ENCODE results near the gene CACNB3.

Gene CACNB3

GRCh38 chr12:48817873-48818830 is at the start of gene CACNB3:
CACNB3 (plus strand) TSS chr12:48818496; CDS start chr12:48818930, 434 bp downstream.
- peak; percentile 56 for DNase-seq (ENCODE audit: low read depth)

- no peak for DNase-seq (ENCODE audit: low read depth)
Observed at GRCh38 chr12:48768736-48769135, 49.6 kb upstream of the CACNB3 start.

DNA sequence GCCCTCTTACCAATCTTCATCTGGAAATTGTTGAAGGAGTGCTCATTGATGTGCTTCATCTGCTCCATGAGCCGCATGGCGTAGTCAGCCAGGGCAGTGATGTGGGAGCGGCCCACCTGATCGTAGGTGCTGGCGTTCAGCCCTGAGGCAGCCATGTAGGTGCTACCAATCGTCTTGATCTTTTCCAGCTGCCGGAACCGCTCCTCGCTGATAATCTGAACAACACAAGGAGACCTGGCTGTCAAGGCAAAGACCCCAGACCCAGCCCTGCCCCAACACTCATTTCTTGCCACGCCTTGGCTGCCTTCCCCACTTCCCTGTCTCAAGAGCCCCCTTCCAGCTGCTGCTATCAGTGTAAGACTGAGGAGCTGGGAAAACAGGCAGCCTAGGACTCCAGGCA is 47.5 kb upstream of the CACNB3 start:
- DNase-seq (ENCODE audit: low read depth), result no peak

GRCh38 chr12:48771588-48772112 is 46.6 kb upstream of the CACNB3 start:
- DNase-seq (ENCODE audit: low read depth), result no peak

GRCh38 chr12:48773686-48774085 is 44.6 kb upstream of the CACNB3 start:
- no peak for DNase-seq (ENCODE audit: low read depth)

- DNase-seq (ENCODE audit: low read depth), result no peak
Observed at GRCh38 chr12:48774516-48774915, 43.8 kb upstream of the CACNB3 start.

- DNase-seq (ENCODE audit: low read depth), result no peak
Observed at GRCh38 chr12:48775299-48775698, 43.0 kb upstream of the CACNB3 start.

DNA sequence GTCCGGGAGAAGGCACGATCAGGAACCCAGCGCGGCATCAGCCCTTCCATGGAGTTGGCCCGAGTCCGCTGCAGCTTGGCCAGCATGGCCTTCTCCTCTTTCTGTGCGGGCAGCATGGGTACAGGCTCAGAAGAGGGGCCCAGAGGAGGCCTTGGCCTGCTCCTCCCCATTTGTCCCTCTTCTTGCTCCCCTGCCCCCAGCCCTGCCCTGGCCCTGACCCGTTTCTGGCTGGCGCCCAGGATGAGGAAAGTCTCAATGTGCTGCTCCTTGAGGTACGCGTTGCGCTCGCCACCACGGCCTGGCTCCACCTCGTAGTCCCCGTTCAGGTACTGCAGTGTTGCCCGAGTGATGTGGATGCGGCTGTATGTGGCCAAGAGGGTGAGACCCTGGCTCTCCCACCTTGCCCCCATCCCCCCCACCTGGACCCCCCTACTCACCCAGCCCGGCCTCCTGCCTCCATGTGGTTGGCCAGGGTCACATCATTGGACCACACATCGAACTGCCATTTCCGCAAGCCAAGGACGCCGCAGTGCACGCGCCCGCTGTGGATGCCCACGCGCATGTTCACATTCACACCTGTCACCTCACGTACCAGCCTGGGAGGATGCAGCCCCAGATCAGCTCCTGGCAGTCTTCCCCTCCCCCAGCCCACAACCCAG is 42.2 kb upstream of the CACNB3 start:
- no peak for DNase-seq (ENCODE audit: low read depth)

DNA sequence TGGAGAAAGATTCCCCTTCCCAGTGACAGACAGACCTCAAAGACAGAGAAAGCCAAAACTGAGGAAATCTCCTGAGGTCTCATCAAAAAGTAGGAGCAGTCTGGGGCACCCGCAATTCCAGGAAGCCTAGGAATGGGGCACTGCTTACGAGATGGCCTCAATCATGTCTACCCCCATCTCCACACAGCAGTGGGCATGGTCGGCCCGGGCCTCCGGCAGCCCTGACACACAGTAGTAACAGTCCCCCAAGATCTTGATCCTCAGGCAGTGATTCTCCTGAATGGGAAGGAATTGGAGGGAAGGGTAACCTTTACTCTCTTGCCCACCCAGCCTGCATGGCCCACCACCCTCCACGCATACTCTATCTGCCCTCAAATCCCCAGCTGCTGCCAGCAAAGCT is 41.3 kb upstream of the CACNB3 start:
- DNase-seq (ENCODE audit: low read depth), result no peak

DNA sequence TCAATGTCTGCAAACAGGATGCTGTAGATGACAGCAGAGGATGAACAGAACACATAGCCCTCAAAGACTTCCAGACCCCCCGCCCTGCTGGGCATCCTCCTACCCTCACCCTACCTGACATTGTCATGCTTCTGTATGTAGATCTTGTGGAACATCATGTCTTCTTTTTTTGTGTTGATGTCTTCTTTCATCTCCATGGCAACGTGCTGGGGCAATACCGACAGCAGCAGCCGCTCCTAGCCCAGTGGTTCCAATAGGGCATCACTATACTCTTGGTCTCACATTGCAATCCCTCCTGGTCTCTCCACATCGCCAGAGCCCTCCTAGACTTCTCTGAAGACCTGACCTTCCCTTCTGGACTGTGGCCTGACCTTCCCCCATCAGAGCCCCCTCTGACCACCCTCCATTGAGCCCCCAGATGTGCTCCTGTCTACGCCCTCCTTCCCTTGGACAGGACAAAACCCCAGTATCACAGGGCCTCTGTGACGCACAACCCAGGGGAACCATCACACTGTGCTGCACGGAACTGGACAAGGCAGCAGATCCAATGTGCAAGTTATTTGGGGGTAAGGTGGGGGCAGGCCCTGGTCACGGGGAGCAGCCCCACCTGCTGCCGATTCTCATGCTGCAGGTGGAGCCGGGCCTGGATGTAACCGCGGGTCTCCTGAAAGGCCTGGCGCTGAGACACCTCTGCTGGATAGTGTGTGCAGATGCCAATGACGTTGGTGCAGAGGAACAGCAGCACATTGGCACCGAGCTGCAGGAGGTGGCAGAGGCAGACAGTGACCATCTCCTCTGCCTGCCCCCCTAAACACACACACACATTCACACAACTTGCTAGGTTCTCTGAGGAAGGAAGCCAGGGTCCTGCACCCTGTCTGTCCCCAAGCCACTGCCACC is 40.5 kb upstream of the CACNB3 start:
- no peak for DNase-seq (ENCODE audit: low read depth)

GRCh38 chr12:48779869-48780268 is 38.4 kb upstream of the CACNB3 start:
- DNase-seq (ENCODE audit: low read depth), result no peak

DNA sequence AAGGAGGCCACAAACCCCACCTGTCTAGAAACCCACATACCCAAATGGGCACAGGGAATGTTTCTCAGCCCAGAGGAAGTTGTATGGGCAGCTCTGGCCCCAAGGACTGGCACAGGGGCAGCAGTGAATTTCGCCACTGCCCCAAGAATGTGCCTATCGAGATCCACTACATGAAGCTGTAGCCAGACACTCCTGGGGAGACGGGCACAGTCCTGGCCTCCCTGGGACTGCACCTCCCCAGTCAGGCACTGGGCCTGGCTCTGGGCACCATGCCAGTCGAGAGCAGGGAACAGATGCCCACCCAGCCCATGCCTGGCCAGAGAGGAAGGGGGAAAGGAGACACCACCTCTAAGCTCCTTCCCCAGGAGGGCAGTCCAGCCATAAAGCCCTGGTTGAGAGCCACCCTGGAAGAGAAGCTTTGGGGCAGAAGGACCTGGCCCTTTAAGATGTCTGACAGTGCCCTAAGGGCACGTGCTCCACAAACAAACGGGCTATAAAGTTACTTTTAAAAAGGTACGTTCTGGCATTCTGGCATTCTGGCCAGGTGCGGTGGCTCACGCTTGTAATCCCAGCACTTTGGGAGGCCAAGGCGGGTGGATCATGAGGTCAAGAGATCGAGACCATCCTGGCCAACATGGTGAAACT is 37.8 kb upstream of the CACNB3 start:
- no peak for DNase-seq (ENCODE audit: low read depth)

GRCh38 chr12:48781750-48782456 is 36.4 kb upstream of the CACNB3 start:
- DNase-seq (ENCODE audit: low read depth), result no peak

GRCh38 chr12:48782457-48783395 is 35.6 kb upstream of the CACNB3 start:
- no peak for DNase-seq (ENCODE audit: low read depth)

DNA sequence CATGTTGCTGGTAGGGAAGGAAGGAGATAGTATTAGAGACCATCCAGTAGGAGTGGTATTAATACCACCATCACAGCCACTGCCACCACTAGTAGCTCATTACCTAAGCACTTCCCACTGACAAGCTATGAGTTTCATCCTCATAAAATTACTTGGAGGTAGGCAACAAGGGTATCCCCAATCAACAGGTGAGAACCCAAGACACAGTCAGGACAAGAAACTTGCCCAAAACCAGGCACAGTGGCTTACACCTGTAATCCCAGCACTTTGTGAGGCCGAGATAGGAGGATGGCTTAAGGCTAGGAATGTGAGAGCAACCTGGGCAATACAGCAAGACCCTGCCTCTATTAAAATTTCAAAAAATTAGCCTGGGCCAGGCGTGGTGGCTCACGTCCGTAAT is 34.9 kb upstream of the CACNB3 start:
- no peak for DNase-seq (ENCODE audit: low read depth)

DNA sequence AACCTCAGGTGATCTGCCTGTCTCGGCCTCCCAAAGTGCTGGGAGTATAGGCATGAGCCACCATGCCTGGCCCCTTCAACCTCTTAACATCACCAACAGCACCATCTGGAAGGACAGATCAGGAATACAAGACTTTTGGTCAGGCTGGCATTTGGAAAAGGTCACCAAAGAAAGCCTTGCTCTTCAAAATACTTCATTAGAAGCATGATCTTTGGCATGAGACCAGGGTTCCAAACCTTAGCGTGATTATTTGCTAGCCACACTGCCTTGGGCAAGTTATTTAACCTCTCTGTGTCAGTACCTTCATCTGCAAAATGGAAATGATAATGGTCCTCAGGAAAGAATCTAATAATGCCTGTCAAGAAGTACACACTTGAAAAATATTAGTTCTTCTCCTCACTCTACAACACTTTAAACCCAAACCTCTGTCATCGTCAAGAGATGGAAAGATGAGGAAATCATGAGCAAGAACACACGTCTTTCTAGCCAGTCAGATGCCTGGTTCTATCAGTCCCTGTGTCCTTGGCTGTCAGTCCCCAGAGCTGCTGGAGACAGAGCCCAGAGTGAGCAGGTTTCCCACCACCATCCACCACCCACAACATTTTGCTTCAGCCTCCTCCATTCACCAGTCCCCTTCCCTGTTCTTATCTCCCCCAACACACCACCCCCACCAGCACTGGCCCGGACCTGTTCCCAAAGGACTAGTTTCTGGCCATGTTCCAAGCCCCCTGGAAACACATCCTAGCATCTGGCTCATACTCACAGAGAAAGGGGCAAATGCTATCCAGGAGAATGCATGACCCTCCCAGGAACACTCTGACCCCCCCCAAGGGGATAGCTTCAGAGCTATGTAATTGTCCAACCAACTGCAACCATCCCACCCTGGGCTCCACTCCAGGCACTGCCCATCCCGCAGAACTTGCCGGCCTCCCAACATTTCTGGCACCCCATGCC is 31.4 kb upstream of the CACNB3 start:
- DNase-seq (ENCODE audit: low read depth), result no peak

DNA sequence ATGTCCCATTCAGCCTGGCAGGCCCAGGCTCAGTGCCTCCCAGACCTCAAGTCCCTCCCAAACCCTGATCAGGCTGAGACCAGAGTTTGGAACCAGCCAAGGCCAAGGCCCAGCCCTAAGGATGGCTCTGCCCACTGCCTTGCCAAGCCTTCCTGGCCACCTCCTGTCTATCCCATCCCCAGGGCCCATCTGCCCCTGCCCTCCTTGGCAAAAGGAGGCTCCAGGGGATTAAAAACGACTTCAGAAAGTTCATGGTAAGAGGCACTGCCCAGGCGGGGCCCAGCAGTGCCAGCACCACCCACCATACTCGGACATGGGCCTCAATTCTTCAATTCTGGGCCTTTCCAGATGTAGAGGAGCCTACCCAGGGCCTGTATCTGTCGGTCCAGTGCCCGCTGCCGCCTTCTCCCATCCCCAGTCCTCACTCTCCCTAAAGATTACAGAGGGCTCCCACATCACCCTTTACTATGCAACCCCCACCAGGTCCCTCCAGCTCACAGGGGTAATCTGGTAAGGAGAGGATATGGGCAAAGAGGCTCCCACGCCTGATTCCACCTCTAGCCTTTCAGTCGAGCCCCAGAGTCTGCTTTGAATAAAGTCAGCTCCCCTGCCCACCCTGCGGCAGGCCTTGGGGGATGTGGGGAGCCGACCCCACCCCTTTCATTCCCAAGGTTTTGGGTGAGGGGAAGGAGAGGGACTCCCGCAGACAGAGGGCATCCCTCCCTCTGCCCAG is 30.3 kb upstream of the CACNB3 start:
- no peak for DNase-seq (ENCODE audit: low read depth)

DNA sequence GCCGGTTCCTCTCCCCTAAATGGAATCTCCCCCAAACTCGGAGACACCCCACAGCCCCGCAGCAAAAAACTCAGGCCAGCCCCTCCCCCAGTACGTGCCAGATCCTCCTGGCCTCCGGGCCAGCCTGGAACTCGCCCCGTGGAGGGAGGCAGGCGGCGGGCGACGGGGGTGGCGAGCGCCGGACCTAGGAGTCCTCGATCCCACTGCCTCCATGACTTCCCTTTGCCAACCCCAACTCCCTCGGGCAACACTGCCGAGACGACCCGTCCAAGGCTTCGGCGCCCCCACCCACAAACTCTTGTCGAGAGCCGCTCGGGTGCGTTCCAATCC is 29.8 kb upstream of the CACNB3 start:
- DNase-seq (ENCODE audit: low read depth), result no peak

Measured in stimulated activated CD8-positive, alpha-beta memory T cell treated with anti-CD3 and anti-CD28 coated beads, Interleukin-15, amount 100 ng/mL, for 1 hour (primary cell).